ENCODE measurements around the gene ZNF860.

DNA sequence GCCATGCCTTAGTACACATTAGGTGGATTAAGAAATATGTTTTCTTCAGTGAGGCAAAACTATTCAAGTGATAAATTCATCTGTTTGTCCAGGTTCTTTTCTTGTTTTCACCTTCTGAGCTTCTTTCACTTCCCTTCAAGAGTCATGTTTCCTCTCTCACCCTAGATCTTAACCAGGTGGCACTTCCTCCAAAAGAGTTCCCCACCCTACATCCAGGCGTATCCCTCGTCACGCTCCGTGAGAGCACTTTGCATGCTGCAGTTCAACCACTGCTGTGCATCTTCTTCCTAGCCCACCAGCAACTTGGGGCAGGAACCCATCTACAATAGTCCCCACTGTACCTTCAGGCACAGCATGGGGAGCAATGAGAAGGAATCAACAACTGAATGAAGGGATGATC is 29.3 kb upstream of the ZNF860 start:
- TF ChIP-seq, protein P1, sequence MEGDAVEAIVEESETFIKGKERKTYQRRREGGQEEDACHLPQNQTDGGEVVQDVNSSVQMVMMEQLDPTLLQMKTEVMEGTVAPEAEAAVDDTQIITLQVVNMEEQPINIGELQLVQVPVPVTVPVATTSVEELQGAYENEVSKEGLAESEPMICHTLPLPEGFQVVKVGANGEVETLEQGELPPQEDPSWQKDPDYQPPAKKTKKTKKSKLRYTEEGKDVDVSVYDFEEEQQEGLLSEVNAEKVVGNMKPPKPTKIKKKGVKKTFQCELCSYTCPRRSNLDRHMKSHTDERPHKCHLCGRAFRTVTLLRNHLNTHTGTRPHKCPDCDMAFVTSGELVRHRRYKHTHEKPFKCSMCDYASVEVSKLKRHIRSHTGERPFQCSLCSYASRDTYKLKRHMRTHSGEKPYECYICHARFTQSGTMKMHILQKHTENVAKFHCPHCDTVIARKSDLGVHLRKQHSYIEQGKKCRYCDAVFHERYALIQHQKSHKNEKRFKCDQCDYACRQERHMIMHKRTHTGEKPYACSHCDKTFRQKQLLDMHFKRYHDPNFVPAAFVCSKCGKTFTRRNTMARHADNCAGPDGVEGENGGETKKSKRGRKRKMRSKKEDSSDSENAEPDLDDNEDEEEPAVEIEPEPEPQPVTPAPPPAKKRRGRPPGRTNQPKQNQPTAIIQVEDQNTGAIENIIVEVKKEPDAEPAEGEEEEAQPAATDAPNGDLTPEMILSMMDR (IDR thresholded peaks at IDR 0.05), result no peak
- no peak for TF ChIP-seq POLR2A (IDR thresholded peaks at IDR 0.05; ENCODE audit: low read depth)

Measured in esophagus muscularis mucosa (tissue), 3 donors.